Measurements from ENCODE around the gene KHDC1L.
"Not testable (repeated sequence)": the region's sequence is repeated elsewhere in the genome, so short reads cannot be mapped to it uniquely, and the experiment has no call there.

The KHDC1L gene, protein sequence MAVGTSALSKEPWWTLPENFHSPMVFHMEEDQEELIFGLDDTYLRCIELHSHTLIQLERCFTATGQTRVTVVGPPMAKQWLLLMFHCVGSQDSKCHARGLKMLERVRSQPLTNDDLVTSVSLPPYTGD

DNA sequence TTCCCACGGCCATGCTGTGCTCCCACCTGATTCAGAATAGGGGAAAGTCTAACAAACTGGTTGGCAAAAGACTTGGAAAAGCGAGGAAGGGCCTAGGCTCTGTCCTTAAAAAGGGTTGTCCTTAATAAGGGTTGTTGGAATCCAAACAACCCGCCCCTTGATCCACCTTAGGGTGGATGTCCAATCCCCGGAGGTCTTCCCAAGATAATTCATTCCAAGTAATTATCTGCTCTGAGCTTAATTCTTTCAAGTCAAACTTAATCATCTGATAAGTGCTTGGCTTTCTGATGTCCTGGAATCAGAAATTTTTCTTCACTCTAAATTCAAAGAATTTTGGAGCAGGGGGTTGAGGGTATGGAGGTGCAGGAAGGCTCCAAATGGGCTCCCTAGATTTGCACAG lies at the start of gene KHDC1L:
Gene KHDC1L, minus strand, starts transcription at position 101 of the 400 bp plus-strand sequence. Its CDS starts 88 bp downstream, at position 13.
- DNase-seq (ENCODE audit: low read depth): no peak

DNA sequence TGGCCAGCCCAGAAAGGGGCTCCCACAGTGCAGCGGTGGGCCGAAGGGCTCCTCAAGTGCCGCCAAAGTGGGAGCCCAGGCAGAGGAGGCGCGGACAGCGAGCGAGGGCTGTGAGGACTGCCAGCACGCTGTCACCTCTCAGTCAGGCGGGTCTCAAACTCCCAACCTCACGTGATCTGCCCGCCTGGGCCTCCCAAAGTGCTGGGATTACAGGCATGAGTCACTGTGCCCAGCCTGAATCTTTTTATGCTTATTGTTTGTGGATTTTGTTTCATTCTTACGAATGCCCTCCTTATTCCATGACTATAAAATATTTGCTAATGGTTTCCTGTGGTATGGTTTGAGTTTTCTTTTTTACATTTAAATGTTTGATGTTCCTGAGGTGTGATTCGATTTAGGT lies 44.0 kb upstream of the KHDC1L start:
- DNase-seq (ENCODE audit: low read depth): not testable (repeated sequence)

DNA sequence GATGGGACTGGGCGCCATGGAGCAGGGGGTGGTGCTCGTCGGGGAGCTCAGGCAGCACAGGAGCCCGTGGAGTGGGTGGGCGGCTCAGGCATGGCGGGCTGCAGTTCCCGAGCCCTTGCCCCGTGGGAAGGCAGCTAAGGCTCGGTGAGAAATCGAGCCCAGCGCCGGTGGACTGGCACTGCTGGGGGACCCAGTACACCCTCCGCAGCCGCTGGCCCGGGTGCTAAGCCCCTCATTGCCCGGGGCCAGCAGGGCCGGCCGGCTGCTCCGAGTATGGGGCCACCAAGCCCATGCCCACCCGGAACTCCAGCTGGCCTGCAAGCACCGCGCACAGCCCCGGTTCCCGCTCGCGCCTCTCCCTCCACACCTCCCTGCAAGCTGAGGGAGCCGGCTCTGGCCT lies 43.6 kb upstream of the KHDC1L start:
- not testable (repeated sequence) for DNase-seq (ENCODE audit: low read depth)

DNA sequence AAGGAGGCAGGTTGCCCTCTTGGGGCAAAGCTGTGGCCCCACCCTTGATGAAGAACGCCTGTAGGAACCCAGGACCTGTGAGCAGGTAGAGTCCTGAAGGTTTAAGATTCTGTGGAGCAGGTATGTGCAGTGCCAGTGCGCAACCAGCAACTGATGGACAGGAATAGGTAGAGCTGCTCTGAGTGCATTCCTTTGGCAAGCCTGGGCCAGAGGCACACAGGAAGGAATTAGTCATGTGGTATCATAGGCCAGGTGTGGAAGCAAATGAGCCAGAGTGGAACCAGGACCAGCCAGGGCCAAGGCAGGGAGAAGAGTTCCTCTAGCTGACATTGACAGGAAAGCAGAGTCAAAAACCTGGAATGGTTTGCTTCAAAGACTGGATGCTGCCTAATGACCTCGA lies 39.1 kb upstream of the KHDC1L start:
- no peak for DNase-seq (ENCODE audit: low read depth)

DNA sequence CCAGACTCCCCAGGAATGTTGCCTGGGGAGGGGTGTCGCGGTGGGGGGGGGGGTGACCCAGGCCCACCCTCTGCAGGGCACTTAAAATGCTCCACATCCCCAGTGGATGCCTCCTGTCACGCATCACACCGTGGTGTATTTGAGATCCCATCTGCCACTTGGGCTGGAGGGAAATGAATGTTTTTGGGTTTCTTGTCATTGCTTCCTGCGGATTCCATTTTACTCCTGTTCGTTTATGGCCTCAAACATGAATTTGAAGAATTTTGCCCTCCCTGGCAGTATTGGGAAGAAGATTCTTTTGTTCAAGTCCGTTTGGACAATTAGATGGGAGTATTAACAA lies 38.2 kb upstream of the KHDC1L start:
- DNase-seq (ENCODE audit: low read depth): no peak

DNA sequence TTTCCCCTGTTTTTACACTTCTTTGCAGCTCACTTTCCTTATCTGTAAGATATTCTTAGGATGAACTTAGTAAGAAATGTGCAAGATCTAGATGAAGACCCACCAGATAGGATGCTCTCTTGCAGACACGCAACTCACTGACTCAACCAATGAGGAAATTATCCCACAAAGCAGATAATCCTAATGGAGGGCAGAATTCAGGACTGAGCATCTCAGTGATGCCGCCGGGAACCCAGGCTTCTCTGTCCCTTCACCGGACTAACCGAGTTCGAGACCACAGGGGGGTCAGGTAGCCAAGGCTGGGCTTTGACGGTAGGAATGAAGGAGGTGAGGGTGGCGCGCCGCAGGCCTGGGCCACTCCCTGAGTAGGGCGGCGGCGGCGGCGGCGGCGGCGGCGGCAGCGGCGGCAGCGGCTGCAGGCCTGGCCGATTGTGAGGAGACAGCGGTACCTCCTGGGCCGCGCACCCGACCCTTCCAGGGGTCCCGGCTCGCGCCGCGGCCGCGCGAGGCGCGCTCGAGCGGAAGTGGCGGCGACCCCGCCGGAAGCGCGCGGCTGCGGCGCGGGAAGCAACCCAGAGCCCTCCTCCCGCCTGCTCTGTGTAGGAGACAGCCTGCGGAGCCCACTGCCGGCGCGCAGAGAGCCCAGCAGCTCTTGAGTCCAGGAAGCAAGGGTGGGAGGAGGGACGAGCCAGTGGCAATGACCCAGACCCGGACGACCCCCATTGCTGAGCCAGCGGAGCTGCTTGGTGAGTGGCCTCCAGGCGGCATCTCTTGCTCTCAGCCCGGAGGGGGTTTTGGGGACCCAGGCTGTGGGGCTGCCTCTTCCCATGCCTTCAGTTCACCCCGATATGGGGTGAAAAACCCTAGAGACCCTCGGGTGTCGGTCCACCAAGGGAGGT lies 37.6 kb upstream of the KHDC1L start, which contains the start of gene KHDC1:
Gene KHDC1, minus strand, starts transcription at position 526 of the 899 bp plus-strand sequence. CDS start 20,679 bp downstream, outside the sequence.
- DNase-seq (ENCODE audit: low read depth): peak; percentile 28

DNA sequence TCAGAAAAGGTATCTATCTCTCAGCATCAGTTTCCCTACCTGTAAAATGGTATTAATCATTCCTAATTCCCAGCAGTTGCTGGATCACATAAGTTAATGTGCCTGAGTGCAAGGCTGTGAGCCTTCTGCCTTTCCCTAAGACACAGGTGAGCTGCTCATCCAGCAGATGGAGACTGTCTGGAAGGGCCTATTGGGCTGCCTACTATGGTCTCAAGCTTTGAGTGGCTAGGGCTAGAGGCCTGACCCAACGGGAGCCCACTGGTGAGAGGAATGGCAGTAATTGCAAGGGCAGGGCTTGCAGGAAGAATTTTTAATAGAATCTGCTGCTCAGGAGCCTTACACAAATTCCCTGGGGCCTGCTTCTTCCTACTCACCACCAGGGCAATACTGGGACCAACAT lies 33.4 kb upstream of the KHDC1L start:
- DNase-seq (ENCODE audit: low read depth): no peak

DNA sequence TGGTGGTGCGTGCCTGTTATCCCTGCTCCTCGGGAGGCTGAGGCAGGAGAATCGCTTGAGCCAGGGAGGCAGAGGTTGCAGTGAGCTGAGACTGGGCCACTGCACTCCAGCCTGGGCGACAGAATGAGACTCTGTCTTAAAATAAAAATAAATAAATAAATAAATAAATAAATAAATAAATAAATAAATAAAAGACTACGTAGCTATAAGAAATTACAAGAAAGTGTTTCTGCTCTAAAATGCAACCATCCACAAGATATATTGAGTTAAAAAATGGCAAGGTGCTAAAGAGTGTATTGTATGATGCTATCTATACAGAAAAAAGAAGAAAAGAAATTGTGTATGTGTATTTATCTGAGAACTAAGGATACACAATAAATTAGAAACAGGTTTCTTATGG lies 29.0 kb upstream of the KHDC1L start:
- DNase-seq (ENCODE audit: low read depth): not testable (repeated sequence)

DNA sequence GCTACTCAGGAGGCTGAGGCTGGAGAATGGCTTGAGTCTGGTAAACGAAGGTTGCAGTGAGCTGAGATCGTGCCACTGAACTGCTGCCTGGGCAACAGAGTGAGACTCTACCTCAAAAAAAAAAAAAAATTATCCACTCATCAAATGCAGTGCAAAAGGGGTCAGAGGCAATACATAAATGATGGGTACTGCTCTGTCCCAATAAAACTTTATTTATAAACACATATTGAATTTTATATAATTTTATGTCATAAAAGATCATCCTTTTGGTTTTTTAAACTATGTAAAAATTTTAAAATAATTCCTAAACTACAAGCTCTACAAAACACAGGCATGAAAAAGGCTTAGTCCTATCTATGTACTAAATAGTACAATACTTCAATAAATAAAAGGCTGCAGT lies 27.4 kb upstream of the KHDC1L start:
- DNase-seq (ENCODE audit: low read depth): no peak

DNA sequence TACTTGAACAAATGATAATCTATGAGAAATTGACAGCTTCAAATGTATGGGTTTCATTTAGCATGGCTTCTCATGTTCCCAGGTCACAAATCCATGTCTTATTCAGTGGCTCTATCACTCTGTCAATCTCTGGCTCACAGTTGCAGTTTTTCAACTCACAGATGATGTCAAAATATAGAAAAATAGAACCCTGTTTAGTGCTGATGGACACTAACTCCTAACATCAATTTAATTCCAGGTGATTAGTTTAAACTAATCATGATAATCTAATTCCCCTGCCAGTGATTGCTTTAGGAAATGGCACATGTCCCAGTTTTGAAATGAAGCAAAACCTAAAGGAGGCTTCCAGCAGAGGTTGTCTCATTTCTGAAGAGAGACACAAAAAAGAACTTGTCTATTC lies 24.7 kb upstream of the KHDC1L start:
- DNase-seq (ENCODE audit: low read depth): no peak

DNA sequence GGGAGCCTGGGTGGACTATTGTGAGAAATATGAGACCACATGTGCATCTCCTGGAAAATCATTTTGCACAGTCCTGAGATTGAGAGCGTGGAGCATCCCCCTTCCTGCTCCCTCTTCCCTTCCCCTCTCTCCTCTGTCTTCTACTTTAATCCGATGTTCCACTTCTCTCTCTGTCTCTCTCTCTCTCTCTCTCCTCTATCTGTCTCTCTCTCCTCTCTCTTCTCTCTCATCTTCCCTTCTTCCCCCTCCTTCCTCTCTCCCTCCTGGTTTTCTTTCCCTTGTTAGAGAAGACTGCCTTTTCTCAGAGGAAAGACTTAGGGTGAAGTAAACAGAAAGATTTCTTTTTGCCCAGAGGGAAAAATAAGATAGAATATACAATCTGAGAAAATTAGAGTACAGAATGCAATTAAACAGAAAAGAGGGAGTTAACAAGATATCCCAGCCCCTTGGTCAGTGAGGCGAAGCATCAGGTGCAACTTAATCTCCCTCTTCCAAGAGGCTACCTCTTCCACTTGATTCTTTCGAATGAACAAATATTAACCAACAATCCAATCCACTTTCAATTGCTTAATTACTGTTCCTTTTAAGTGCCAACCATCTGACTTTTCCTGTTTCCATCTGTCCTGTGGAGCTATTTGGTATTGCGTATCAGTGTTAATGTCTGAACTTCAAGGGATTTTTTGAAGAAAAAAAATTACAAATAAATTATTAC lies 23.1 kb upstream of the KHDC1L start:
- DNase-seq (ENCODE audit: low read depth): no peak

DNA sequence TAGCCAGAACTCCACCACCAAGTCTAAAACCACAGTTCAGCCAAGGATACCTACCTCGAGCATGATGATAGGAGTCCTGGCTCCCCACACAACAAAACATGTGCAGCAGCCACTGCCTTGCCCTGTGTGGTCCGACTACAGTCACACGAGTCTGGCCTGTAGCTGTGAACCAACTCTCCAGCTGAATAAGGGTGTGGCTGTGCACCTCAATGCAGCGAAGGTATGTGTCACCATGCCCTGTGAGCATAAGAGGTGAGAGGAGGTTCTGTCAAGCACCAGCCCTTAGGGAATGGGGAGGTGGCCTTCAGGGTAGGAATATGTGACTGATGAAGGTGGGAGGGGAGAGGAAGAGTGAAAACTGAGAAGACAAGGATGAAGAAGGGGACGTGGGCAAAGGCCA lies 16.7 kb upstream of the KHDC1L start:
- DNase-seq (ENCODE audit: low read depth): no peak

DNA sequence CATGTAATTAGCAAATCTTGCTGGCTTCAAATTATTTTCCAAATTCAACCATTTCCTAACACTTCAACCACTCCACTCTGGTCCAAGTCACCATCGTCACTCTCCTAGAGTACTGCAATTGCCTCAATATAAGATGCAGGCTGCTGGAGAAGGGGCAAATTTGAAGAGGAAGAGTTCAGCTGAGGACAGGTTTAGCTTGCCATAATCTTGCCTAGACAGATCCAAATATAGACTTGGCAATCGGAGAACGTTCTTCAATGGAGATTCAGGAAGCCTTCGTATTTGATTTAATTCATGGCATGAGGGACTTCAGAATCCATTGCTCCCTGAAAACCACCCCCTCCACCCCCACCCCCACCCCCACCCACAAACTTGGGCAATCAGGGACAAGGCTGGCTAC lies 15.4 kb upstream of the KHDC1L start:
- no peak for DNase-seq (ENCODE audit: low read depth)

DNA sequence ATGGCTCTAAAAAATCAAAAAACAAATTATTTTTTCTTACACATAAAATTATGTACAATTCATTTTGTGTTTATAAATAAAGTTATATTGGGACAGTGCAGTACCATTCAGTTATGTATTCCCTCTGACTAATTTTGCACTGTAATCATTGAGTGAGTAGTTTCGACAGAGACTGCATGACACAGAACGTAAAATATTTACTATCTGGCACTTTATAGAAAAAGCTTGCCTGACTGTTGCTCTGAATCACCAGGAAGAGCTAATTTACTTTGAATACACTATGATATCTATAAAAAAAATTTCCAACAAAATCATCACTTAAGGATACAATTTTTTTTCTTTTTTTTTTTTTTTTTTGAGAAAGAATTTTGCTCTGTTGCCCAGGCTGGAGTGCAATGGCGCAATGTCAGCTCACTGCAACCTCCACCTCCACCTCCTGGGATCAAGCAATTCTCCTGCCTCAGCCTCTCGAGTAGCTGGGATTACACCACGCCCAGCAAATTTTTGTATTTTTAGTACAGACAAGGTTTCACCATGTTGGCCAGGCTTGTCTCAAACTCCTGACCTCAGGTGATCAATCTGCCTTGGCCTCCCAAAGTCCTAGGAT lies 11.0 kb upstream of the KHDC1L start:
- no peak for DNase-seq (ENCODE audit: low read depth)

DNA sequence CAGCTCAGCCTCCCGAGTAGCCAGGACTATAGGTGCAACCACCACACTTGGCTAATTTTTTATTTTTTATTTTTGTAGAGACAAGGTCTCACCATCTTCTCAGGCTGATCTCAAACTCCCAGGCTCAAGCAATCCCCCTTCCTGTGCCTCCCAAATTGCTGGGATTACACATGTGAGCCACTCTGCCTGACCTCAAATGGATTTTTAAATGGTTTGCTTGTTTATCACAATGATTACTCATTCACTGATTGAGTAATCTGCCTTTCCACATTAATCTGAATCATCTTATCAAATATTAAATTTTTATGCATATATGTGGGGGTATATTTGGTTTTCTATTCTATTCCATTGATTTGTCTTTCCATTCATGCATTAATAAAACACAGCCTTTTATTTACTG lies 9.4 kb upstream of the KHDC1L start:
- no peak for DNase-seq (ENCODE audit: low read depth)

DNA sequence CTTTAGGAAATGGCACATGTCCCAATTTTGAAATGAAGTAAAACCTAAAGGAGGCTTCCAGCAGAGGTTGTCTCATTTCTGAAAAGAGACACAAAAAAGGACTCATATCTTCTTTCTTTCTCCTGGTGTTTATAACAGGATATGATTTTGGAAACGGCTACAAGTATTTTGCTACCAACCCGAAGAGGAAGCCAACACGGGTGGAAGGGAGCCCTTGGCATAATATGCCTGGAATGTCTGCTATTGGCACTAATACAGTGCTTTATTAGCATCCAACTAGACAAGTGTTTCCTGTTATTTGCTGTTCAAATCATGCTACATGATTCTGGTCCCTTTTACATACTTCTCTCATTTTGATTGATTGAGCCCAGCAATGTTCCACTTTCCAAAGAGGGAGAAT lies 8.7 kb upstream of the KHDC1L start:
- DNase-seq (ENCODE audit: low read depth): not testable (repeated sequence)

DNA sequence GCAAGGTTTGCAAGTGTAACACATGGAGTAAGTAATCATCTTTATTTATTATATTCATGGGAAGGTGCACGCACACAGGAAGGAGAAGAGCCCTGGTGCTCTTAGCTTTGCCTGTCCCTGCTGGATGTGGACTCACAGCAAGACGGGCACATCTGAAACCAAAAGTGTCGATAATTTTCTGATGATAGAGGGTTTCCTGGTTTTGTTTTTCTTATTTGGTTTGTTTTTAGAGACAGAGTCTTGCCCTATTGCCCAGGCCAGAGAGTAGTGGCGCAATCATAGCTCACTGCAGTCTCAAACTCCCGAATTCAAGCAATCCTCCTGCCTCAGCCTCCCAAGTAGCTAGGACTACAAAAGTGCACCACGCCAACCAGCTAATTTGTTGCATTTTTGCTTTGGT lies 7.8 kb upstream of the KHDC1L start:
- DNase-seq (ENCODE audit: low read depth): no peak

DNA sequence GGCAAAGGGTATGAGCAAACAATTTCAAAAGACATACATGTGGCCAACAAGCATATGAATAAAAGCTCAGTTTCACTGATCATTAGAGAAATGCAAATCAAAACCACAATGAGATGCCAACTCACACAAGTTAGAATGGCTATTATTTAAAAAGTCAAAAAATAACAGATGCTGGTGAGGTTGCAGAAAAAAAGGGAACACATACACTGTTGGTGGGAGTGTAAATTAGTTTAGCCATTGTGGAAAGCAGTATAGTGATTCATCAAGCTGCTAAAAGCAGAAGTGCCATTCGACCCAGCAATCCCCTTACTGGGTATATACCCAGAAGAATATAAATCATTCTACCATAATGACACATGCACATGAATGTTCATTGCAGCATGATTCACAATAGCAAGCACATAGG lies 6.7 kb upstream of the KHDC1L start:
- no peak for DNase-seq (ENCODE audit: low read depth)

DNA sequence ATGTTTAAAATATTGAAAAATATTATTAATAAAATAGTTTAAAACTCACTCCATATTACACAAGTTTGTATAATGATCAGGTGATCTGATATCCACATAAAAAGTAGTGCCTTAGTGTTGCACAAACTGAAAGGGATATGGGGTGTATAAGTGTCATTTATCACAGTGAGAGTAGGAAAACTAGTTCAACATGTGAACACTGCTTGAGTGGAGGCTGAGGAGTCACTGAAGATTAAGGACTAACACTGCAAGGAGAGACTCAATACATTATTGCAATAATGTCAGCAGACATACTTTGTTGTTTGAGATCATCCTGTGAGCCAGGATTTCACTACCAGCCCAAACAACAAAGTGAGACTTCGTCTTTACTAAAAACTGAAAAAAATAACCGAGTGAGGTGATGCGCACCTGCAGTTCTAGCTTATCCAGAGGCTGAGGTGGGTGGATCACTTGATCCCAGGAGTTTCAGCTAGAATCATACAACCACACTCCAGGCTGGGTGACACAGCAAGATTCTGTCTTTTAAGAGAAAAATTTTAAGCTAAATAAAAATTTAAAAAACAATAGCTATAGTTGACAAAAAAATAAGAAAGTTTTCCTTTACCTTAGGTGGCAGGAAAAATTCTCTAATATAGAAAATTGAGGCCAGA lies 2.4 kb upstream of the KHDC1L start:
- no peak for DNase-seq (ENCODE audit: low read depth)

DNA sequence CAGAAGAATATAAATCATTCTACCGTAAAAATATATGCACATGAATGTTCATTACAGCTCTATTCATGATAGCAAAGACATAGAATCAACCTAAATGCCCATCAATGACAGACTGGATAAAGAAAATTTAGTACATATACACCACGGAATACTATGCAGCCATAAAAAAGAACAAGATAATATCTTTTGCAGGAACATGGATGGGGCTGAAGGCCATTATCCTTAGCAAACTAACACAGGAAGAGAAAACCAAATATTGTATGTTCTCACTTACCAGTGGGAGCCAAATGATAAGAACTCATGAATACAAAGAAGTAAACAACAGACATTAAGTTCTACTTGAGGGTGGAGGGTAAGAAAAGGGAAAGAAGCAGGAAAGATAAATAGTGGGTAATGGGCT lies 8.4 kb downstream of the KHDC1L start:
- no peak for DNase-seq (ENCODE audit: low read depth)

DNA sequence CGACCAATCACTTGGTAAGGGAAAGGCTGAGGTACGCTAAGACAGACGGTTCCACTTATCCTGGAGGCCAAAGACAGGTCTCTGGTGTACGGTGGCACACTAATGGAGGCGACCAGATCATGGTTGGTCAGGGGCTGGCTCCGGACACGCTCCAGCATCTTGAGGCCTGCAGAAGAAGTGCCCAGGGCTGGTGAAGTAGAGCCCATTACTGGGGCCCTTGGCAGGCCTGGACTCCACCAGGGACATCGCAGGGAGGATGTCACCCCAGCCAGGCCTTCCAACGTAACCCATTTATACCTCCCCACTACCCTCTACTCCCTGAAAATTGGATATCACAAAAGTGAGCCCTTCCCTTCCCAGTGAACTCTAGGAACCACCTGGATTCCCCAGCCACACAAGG lies 16.2 kb downstream of the KHDC1L start:
- no peak for DNase-seq (ENCODE audit: low read depth)

DNA sequence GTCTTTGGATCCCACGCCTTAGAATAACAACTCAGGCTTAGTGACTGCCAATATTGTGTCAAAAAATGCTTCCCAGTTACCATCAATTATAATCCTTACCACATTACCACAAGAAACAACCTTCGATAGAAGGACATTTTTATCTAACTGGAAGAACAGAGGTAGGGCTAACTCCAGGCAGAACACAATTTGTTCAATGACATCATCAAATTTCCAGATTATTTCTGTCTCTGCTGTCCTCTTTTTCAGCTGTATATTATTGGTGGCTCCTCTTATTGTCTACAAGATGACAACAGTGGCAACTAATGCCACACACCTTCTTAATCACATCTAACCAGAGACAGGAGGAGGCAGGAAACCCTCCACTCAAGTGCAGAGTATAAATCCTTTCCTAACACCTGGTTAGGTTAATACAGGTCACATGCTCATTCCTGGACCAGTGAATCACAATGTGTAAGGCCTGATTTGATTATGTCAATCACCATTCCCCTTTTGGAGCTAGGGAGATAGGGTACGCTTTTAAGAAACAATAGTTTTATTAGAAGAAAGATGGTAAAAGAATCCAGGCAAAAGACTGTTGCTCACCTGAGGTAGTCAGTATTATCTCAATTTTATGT lies 18.0 kb downstream of the KHDC1L start:
- DNase-seq (ENCODE audit: low read depth): no peak
